MCF 10A (cell line): ENCODE results near the gene AGBL1. TPM values are rescaled to one million over a fixed set of nuclear protein-coding genes. Genes with fewer than 3 reads are reported as not detected.

ENCODE experiments used
- BruUV-seq: library from RNA; stranded (reverse); fragments of 400-500 nt; replicated peaks from 2 replicates; lab custom pipeline; 2021; lab: Mats Ljungman, UMichigan
- CTCF ChIA-PET: fragments of 300-600 bp; sonication (Branson Sonifier 250); formaldehyde crosslinking; extraction: SDS; loops from one replicate; lab custom pipeline; 2021; ENCODE audit warnings: antibody characterized with exemption, inconsistent platforms; lab: Yijun Ruan, JAX
- POLR2A ChIA-PET: fragments of 300-600, 350-650 bp; sonication (Branson Sonifier 250); formaldehyde crosslinking; extraction: SDS; loops from one replicate; lab custom pipeline; 2020; ENCODE audit warnings: antibody characterized with exemption, inconsistent platforms; lab: Yijun Ruan, JAX
- DNase-seq: peaks from one replicate; pipeline ENCODE4 v3.0.0-alpha.2; 2018; ENCODE audit not compliant: unreplicated experiment
- H3K27ac Mint-ChIP-seq: one replicate; pipeline ENCODE4 v1.8.0; 2022; ENCODE audit warnings: mild to moderate bottlenecking, low read depth, mixed read lengths; ENCODE audit not compliant: unreplicated experiment
- H3K27me3 Mint-ChIP-seq: one replicate; pipeline ENCODE4 v1.8.0; 2022; ENCODE audit warnings: mixed read lengths; ENCODE audit not compliant: insufficient read depth, unreplicated experiment
- H3K36me3 Mint-ChIP-seq: one replicate; pipeline ENCODE4 v1.8.0; 2022; ENCODE audit warnings: mild to moderate bottlenecking, moderate library complexity, mixed read lengths; ENCODE audit not compliant: insufficient read depth, unreplicated experiment
- H3K4me1 Mint-ChIP-seq: one replicate; pipeline ENCODE4 v1.8.0; 2022; ENCODE audit warnings: mixed read lengths; ENCODE audit not compliant: insufficient read depth, unreplicated experiment
- H3K4me3 Mint-ChIP-seq: one replicate; pipeline ENCODE4 v1.8.0; 2022; ENCODE audit warnings: mild to moderate bottlenecking, moderate library complexity, mixed read lengths; ENCODE audit not compliant: unreplicated experiment
- H3K9me3 Mint-ChIP-seq: one replicate; pipeline ENCODE4 v1.8.0; 2022; ENCODE audit warnings: mixed read lengths; ENCODE audit not compliant: unreplicated experiment
- intact Hi-C: fragments of 100-400 bp; cut with micrococcal nuclease; formaldehyde crosslinking; loops from 2 replicates; pipeline ENCODE4 v1.14.1; 2022
- total RNA-seq: library from RNA; stranded (reverse); gene quantifications from 2 replicates; pipeline ENCODE4 v1.2.3, GENCODE V29; 2022
- TF ChIP-seq, protein P1 (sequence below): fragments of 200-600 bp; IDR thresholded peaks from one replicate; pipeline ENCODE4 v1.8.0; 2022; ENCODE audit warnings: antibody characterized with exemption, mild to moderate bottlenecking; ENCODE audit not compliant: unreplicated experiment

The AGBL1 gene
- total RNA-seq, 1 experiment from 2014 or later, result not detected

DNA sequence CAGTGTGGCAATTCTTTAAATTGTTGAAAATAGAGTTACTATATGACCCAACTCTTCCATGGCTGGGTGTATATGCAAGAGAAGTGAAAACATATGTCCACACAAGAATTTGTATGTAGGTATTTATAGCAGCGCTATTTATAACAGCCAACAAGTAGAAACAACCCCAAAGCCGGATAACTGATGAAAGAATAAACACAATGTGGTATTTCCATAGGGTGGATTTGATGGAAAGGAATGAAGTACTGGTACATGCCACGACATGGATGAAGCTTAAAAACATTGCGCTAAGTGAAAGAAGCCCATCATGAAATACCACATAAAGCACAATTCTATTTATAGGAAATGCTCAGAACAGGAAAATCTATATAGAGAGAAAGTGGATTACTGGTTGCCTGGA is 554.5 kb downstream of the AGBL1 start:
- no TSS peak for BruUV-seq
- H3K27ac Mint-ChIP-seq, result no peak overlapping the region
- ChIA-PET CTCF (no interaction called here), POLR2A (interaction anchor here (0.9 kb wide), 1 partner anchor 9 kb away, joined by 3 read pairs; no protein-coding TSS in a partner anchor)
- no peaks in the 10 kb centered on the region for H3K9me3 Mint-ChIP-seq
- H3K36me3 Mint-ChIP-seq, result no peaks in the 10 kb centered on the region
- peaks cover 10% of the 10 kb centered on the region for H3K4me1 Mint-ChIP-seq
- H3K4me3 Mint-ChIP-seq, result no peak overlapping the region
- TF ChIP-seq, protein P1, sequence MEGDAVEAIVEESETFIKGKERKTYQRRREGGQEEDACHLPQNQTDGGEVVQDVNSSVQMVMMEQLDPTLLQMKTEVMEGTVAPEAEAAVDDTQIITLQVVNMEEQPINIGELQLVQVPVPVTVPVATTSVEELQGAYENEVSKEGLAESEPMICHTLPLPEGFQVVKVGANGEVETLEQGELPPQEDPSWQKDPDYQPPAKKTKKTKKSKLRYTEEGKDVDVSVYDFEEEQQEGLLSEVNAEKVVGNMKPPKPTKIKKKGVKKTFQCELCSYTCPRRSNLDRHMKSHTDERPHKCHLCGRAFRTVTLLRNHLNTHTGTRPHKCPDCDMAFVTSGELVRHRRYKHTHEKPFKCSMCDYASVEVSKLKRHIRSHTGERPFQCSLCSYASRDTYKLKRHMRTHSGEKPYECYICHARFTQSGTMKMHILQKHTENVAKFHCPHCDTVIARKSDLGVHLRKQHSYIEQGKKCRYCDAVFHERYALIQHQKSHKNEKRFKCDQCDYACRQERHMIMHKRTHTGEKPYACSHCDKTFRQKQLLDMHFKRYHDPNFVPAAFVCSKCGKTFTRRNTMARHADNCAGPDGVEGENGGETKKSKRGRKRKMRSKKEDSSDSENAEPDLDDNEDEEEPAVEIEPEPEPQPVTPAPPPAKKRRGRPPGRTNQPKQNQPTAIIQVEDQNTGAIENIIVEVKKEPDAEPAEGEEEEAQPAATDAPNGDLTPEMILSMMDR, result no peak
- no peaks in the 10 kb centered on the region for H3K27me3 Mint-ChIP-seq
- no peak for DNase-seq
- intact Hi-C loops, result no loop called here

DNA sequence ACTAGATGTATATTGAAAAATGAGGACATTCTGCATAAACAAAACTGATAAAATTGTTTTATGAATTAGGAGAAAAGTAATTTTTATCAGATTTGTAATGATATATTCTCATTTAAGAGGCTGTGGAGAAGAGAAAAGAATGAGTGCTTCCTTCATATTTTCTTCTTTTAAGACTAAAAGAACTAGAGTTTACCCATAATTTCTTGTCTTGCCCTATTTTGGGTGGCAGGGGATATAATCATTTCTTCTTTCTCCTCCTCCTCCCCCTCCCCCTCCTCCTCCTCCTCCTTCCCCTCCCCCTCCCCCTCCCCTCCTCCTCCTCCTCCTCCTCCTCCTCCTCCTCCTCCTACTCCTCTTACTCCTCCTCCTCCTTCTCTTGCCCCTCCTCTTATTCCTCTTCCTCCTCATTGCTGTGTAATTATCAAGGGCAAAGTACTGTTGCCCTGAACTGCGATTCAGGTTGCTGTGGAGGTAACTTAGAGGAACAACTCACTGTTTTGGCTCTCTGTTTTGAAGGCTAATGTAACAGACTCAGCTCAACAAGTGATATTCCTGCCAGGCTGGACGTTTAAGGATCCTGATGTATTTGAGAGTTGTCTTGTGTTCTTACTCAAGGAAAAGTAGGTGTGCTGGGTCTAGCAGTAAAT is 555.4 kb downstream of the AGBL1 start:
- intact Hi-C loops, result no loop called here
- Mint-ChIP-seq H3K27me3 (no peaks in the 10 kb centered on the region), H3K4me3 (no peak overlapping the region), H3K9me3 (no peaks in the 10 kb centered on the region), H3K4me1 (no peaks in the 10 kb centered on the region), H3K36me3 (no peaks in the 10 kb centered on the region), H3K27ac (no peak overlapping the region)
- BruUV-seq, result no TSS peak
- ChIA-PET POLR2A (no interaction called here), CTCF (no interaction called here)
- no peak for DNase-seq
- TF ChIP-seq, protein P1, result no peak

DNA sequence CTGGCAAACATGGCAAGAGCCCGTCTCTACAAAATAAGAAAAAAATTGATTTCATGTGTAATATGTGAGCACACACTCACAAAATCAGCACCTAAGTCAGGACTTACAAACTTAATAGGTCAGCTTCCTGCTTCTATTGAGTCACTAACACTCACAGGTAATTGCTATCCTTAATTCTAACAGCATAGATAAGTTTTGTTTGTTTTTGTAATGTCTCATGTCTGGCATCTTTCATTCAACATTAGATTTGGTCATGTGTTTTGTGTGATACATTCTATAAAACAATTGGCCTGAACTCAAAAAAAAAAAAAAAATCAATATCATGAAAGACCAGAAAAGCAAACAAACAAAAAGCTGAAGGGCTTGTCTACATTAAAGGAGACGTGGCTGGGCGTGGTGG is 564.7 kb downstream of the AGBL1 start:
- Mint-ChIP-seq H3K4me3 (no peak overlapping the region), H3K27ac (no peak overlapping the region), H3K4me1 (peaks cover 10% of the 10 kb centered on the region), H3K9me3 (no peaks in the 10 kb centered on the region), H3K36me3 (no peaks in the 10 kb centered on the region), H3K27me3 (no peaks in the 10 kb centered on the region)
- no peak for DNase-seq
- ChIA-PET POLR2A (interaction anchor here (0.6 to 0.9 kb wide), 2 partner anchors 343 to 1822 kb away, joined by 3 to 6 read pairs; no protein-coding TSS in a partner anchor), CTCF (interaction anchor here (0.6 to 1.1 kb wide), 3 partner anchors 12 to 99 kb away, joined by 3 to 4 read pairs (median 3); no protein-coding TSS in a partner anchor)
- TF ChIP-seq, protein P1, result no peak
- intact Hi-C loops, result no loop called here
- BruUV-seq, result no TSS peak

DNA sequence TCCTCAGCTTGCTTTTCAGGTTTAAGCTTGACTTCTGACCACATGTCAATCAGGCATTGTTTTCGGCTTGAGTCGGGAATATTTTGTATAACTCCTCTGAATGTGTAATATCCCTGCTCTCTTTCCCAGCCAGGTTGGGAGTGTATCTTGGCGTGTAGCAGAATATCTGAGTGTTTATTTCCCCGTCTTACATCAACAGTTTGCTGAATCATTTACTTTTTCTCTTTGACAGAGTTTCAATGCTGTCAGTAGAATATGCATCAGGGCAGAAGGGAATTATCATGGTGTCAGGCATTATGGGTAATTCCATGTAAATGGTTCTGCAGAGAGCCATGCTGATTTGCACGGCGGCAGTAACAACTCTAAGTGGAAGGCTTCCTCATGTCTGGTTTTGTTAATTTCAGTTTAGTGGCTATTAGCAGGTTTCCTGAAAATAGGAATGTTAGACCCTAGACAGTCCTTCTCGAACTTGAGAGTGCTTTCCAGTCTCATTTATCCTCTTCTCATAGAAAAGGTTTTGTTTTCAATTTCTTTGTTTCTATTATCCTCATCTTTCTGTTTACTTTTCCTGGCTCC is 566.3 kb downstream of the AGBL1 start:
- no peaks in the 10 kb centered on the region for H3K36me3 Mint-ChIP-seq
- H3K27ac Mint-ChIP-seq, result peak overlapping the region; percentile 28
- CTCF ChIA-PET, result interaction anchor here (0.8 to 1.9 kb wide), 2 partner anchors 22 to 365 kb away, joined by 5 to 8 read pairs; no protein-coding TSS in a partner anchor
- H3K4me3 Mint-ChIP-seq, result no peak overlapping the region
- no TSS peak for BruUV-seq
- POLR2A ChIA-PET, result interaction anchor here (0.8 to 1.2 kb wide), 3 partner anchors 17 to 1821 kb away, joined by 3 to 6 read pairs (median 4); partner anchors contain the start of genes MRPL46 and MRPS11
- H3K27me3 Mint-ChIP-seq, result no peaks in the 10 kb centered on the region
- H3K4me1 Mint-ChIP-seq, result peaks cover 10% of the 10 kb centered on the region
- DNase-seq, result peak; percentile 5
- H3K9me3 Mint-ChIP-seq, result no peaks in the 10 kb centered on the region
- intact Hi-C loops, result no loop called here
- TF ChIP-seq, protein P1, result no peak
